Chondrocyte (in vitro differentiated cells): Measurements from ENCODE around the gene LORICRIN. TPM values are rescaled to one million over a fixed set of nuclear protein-coding genes. Genes with fewer than 3 reads are reported as not detected.

Experiments
- DNase-seq: peaks from one replicate; pipeline ENCODE4 v3.0.0; 2021; ENCODE audit warnings: mixed read lengths, low spot score
- H3K27ac Mint-ChIP-seq: one replicate; pipeline ENCODE4 v1.8.0; 2021; ENCODE audit warnings: mild to moderate bottlenecking, moderate library complexity, mixed read lengths; ENCODE audit not compliant: unreplicated experiment
- H3K27me3 Mint-ChIP-seq: 2 replicates; pipeline ENCODE4 v1.8.0; 2021; ENCODE audit warnings: low read depth, mixed read lengths
- H3K36me3 Mint-ChIP-seq: 2 replicates; pipeline ENCODE4 v1.8.0; 2021; ENCODE audit warnings: low read depth, mixed read lengths
- H3K4me1 Mint-ChIP-seq: 2 replicates; pipeline ENCODE4 v1.8.0; 2021; ENCODE audit warnings: low read depth, mild to moderate bottlenecking, mixed read lengths
- H3K4me3 Mint-ChIP-seq: one replicate; pipeline ENCODE4 v1.8.0; 2021; ENCODE audit warnings: mild to moderate bottlenecking, moderate library complexity, mixed read lengths; ENCODE audit not compliant: unreplicated experiment
- H3K9me3 Mint-ChIP-seq: 2 replicates; pipeline ENCODE4 v1.8.0; 2021; ENCODE audit warnings: low read depth, mixed read lengths
- total RNA-seq: library from RNA; stranded (reverse); gene quantifications from 3 replicates; pipeline ENCODE4 v1.2.1, GENCODE V29; 2021
- TF ChIP-seq, protein P1 (sequence below): fragments of 200-600 bp; sonication (generic); IDR thresholded peaks from 2 replicates; pipeline ENCODE4 v1.5.0; 2021; ENCODE audit warnings: antibody characterized with exemption, mild to moderate bottlenecking, moderate library complexity

The LORICRIN gene
- total RNA-seq, 1 donor from 2014 or later: not detected

DNA sequence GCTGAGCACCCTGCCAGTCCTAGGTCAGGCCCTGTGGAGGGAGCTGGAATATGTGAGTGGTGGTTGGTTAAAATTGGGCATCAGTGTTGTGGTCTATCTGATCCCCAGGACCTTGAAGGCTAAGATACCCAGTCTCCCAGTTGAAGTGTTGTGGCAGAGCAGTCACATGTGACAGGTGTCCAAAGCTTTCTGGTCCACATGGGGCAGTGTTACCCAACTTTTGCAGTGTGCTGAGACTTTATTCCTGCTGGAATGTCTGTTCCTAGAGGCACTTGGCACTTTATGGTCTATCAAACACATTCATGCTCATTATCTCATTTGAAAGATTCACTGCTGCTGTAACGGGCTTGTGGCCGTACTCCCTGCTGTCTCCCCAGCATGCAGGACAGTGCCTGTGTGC lies 21.0 kb upstream of the LORICRIN start:
- no peak overlapping the region for H3K4me3 Mint-ChIP-seq
- H3K27me3 Mint-ChIP-seq: peaks cover 8% of the 10 kb centered on the region
- H3K4me1 Mint-ChIP-seq: no peaks in the 10 kb centered on the region
- H3K36me3 Mint-ChIP-seq: no peaks in the 10 kb centered on the region
- H3K9me3 Mint-ChIP-seq: no peaks in the 10 kb centered on the region
- H3K27ac Mint-ChIP-seq: no peak overlapping the region
- TF ChIP-seq, protein P1, sequence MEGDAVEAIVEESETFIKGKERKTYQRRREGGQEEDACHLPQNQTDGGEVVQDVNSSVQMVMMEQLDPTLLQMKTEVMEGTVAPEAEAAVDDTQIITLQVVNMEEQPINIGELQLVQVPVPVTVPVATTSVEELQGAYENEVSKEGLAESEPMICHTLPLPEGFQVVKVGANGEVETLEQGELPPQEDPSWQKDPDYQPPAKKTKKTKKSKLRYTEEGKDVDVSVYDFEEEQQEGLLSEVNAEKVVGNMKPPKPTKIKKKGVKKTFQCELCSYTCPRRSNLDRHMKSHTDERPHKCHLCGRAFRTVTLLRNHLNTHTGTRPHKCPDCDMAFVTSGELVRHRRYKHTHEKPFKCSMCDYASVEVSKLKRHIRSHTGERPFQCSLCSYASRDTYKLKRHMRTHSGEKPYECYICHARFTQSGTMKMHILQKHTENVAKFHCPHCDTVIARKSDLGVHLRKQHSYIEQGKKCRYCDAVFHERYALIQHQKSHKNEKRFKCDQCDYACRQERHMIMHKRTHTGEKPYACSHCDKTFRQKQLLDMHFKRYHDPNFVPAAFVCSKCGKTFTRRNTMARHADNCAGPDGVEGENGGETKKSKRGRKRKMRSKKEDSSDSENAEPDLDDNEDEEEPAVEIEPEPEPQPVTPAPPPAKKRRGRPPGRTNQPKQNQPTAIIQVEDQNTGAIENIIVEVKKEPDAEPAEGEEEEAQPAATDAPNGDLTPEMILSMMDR: no peak
- no peak for DNase-seq

DNA sequence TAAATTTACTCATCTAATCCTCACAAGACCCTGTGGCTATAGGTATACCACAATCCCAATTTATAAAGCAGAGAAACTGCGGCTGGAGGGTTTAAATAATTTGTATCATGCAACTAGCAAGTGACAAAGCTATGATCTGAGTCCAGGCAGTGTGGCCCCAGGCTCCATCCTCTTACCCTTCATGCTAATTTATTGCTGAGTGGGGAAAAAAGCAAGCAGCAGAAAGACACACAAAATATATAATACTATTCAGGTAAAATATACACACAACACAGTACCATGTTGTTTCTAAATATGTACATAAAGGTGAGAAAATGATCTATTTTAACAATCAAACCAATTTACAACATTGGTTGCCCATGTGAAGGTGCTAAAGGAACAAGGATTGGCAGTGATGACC lies 17.3 kb upstream of the LORICRIN start:
- Mint-ChIP-seq H3K27ac (no peak overlapping the region), H3K4me1 (no peaks in the 10 kb centered on the region), H3K36me3 (no peaks in the 10 kb centered on the region), H3K9me3 (peaks cover 5% of the 10 kb centered on the region), H3K4me3 (no peak overlapping the region), H3K27me3 (peaks cover 2% of the 10 kb centered on the region)
- DNase-seq: no peak
- TF ChIP-seq, protein P1: no peak

DNA sequence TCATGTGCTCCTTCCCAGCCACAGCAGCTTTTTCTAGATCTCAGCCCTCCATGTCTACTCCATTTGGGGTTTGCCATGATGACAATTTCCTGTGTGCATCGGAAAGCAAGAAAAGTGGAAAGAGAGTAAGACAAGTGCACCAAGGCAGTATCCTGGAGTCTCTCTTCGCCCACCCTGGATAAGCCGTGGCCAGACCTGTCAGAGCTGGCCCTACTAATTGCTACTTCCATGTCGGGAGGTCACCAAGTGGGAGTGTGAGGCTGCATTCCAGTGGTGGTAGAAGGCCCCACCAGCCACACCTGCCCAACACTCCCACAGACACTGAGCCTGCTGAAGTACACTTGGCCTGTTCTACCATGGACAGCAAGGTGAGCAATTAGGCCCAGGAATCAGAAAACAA lies 14.0 kb upstream of the LORICRIN start:
- H3K36me3 Mint-ChIP-seq: no peaks in the 10 kb centered on the region
- TF ChIP-seq, protein P1: no peak
- no peak for DNase-seq
- H3K9me3 Mint-ChIP-seq: peaks cover 5% of the 10 kb centered on the region
- no peak overlapping the region for H3K27ac Mint-ChIP-seq
- H3K27me3 Mint-ChIP-seq: peaks cover 16% of the 10 kb centered on the region
- H3K4me3 Mint-ChIP-seq: no peak overlapping the region
- H3K4me1 Mint-ChIP-seq: no peaks in the 10 kb centered on the region

DNA sequence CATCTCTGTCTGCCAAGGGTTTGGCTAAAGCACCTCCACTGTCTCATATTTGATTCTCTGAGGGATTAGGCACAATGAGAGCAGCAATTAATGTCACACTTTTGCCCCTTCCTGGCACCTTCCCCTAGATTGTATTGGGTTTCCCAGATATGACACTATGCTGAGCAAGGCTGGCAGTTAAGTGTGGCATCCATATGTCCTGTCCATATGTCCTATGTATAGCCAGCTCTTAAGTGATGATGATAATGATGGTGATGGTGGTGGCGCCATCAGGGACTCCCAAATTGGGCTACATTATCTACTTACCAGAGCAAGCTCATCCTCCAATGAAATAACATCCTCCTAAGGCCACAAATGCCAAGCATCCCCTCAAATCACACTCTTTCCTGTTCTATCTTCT lies 13.5 kb upstream of the LORICRIN start:
- no peak for DNase-seq
- H3K27ac Mint-ChIP-seq: no peak overlapping the region

GRCh38 chr1:153246825-153247224 lies 12.7 kb upstream of the LORICRIN start:
- no peak for DNase-seq
- H3K4me1 Mint-ChIP-seq: no peaks in the 10 kb centered on the region
- TF ChIP-seq, protein P1: no peak
- H3K9me3 Mint-ChIP-seq: peaks cover 5% of the 10 kb centered on the region
- H3K36me3 Mint-ChIP-seq: no peaks in the 10 kb centered on the region
- H3K27me3 Mint-ChIP-seq: peaks cover 18% of the 10 kb centered on the region
- H3K27ac Mint-ChIP-seq: no peak overlapping the region
- H3K4me3 Mint-ChIP-seq: no peak overlapping the region

More for the DNA sequence above, 13.5 kb upstream of the LORICRIN start:
- TF ChIP-seq, protein P1: no peak
- H3K36me3 Mint-ChIP-seq: no peaks in the 10 kb centered on the region
- peaks cover 5% of the 10 kb centered on the region for H3K9me3 Mint-ChIP-seq
- no peak overlapping the region for H3K4me3 Mint-ChIP-seq
- H3K4me1 Mint-ChIP-seq: no peaks in the 10 kb centered on the region
- H3K27me3 Mint-ChIP-seq: peaks cover 17% of the 10 kb centered on the region
